ENCODE data around the gene C9orf72.

GRCh38 chr9:27528076-27528885 lies 45.0 kb downstream of the C9orf72 start:
- TF ChIP-seq CTCF (IDR thresholded peaks at IDR 0.05): no peak
- peak; percentile 66 to 91 (median 91) for TF ChIP-seq POLR2AphosphoS5 (IDR thresholded peaks at IDR 0.05)
- peak; percentile 71 for TF ChIP-seq POLR2A (IDR thresholded peaks at IDR 0.05)
- TF ChIP-seq EP300 (IDR thresholded peaks at IDR 0.05; ENCODE audit: low read depth): no peak
